ENCODE measurements around the gene CNPY2.
"Not testable (repeated sequence)": the region's sequence is repeated elsewhere in the genome, so short reads cannot be mapped to it uniquely, and the experiment has no call there.

Gene CNPY2

GRCh38 chr12:56315622-56316473 lies at the start of gene CNPY2:
CNPY2 (minus strand) TSS chr12:56315988; CDS start chr12:56315217, 771 bp downstream.
- peak; percentile 81 to 90 for DNase-seq (ENCODE audit: low read depth in 2 of 2)

GRCh38 chr12:56362130-56363059 lies 46.6 kb upstream of the CNPY2 start, which contains the start of gene APOF:
APOF (minus strand) TSS chr12:56362857; CDS start chr12:56362745, 112 bp downstream.
- DNase-seq (ENCODE audit: low read depth in 2 of 2), result no peak

- no peak for DNase-seq (ENCODE audit: low read depth in 2 of 2)
These were observed 45.8 kb upstream of the CNPY2 start for GRCh38 chr12:56361487-56362129.

GRCh38 chr12:56359851-56360767 lies 44.3 kb upstream of the CNPY2 start, which contains the start of gene STAT2:
STAT2 (minus strand) TSS chr12:56360107; CDS start chr12:56356571, 3,536 bp downstream.
- DNase-seq (ENCODE audit: low read depth in 2 of 2), result peak; percentile 97 to 98

GRCh38 chr12:56358836-56359532 lies 43.2 kb upstream of the CNPY2 start:
- DNase-seq (ENCODE audit: low read depth in 2 of 2), result no peak

GRCh38 chr12:56351325-56351724 lies 35.5 kb upstream of the CNPY2 start:
- no peak for DNase-seq (ENCODE audit: low read depth in 2 of 2)

- no peak for DNase-seq (ENCODE audit: low read depth in 2 of 2)
These were observed 34.9 kb upstream of the CNPY2 start for GRCh38 chr12:56350662-56351061.

GRCh38 chr12:56348776-56349175 lies 33.0 kb upstream of the CNPY2 start:
- no peak for DNase-seq (ENCODE audit: low read depth in 2 of 2)

- DNase-seq (ENCODE audit: low read depth in 2 of 2), result not testable (repeated sequence)
These were observed 31.5 kb upstream of the CNPY2 start for GRCh38 chr12:56347255-56347654.

- no peak for DNase-seq (ENCODE audit: low read depth in 2 of 2)
These were observed 30.9 kb upstream of the CNPY2 start for GRCh38 chr12:56346675-56347074.

- not testable (repeated sequence) for DNase-seq (ENCODE audit: low read depth in 2 of 2)
These were observed 26.5 kb upstream of the CNPY2 start for GRCh38 chr12:56342290-56342689.

GRCh38 chr12:56341616-56342015 lies 25.8 kb upstream of the CNPY2 start:
- DNase-seq (ENCODE audit: low read depth in 2 of 2), result no peak

- DNase-seq (ENCODE audit: low read depth in 2 of 2), result no peak
These were observed 23.3 kb upstream of the CNPY2 start for GRCh38 chr12:56339158-56339422.

GRCh38 chr12:56338308-56339157 lies 22.7 kb upstream of the CNPY2 start, which contains the start of gene IL23A:
IL23A (plus strand) TSS chr12:56338884; CDS start chr12:56339045, 161 bp downstream.
- peak; percentile 74 to 78 for DNase-seq (ENCODE audit: low read depth in 2 of 2)

GRCh38 chr12:56337753-56338251 lies 22.0 kb upstream of the CNPY2 start:
- no peak for DNase-seq (ENCODE audit: low read depth in 2 of 2)

GRCh38 chr12:56336361-56337167 lies 20.8 kb upstream of the CNPY2 start:
- DNase-seq (ENCODE audit: low read depth in 2 of 2), result no peak

- DNase-seq (ENCODE audit: low read depth in 2 of 2), result not testable (repeated sequence)
These were observed 19.7 kb upstream of the CNPY2 start for GRCh38 chr12:56335527-56335926.

GRCh38 chr12:56334490-56334793 lies 18.7 kb upstream of the CNPY2 start:
- no peak for DNase-seq (ENCODE audit: low read depth in 2 of 2)

All from activated CD4-positive, alpha-beta T cell treated with anti-CD3 and anti-CD28 coated beads for 24 hours (primary cell).